Measurements from ENCODE around the gene WWC2. TPM values are rescaled to one million over a fixed set of nuclear protein-coding genes. Genes with fewer than 3 reads are reported as not detected.

WWC2 gene
- total RNA-seq, 1 experiment from 2014 or later, result 39.1 TPM

DNA sequence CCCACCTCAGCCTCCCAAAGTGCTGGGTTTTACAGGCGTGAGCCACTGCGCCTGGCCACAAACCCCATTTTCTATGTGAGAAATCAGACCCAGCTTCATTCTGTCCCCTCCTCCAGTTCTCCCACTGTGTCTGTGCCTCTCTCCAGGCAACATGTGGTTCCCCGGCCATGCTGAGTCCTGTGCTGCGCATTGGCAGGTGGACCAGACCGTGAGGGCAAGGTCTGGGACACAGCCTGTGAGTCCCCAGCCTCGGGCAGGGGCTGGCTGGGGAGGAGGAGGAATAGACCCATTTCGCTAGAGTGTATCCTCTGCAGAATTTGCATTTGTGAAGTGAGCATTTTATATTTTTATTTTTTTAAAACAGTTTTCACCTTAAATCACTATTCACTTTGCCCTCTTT, 244.7 kb downstream of the WWC2 start:
- ChIA-PET POLR2A (no interaction called here), CTCF (no interaction called here), RAD21 (ENCODE audit: low non-redundant PET in 1 of 2, low total read pairs in 2 of 2, uncharacterized antibody in 2 of 2, unreplicated experiment in 2 of 2) (no interaction called here)
- DNase-seq (ENCODE audit: low read depth, low spot score) (no peak), ATAC-seq (no peak)
- TF ChIP-seq CTCF (IDR thresholded peaks at IDR 0.05 in 2 of 3, conservative IDR thresholded peaks at IDR 0.05 in 1 of 3; ENCODE audit: borderline replicate concordance in 1 of 3, insufficient read depth in 1 of 3, low read depth in 2 of 3, low read length in 2 of 3) (no peak), ATF3 (IDR thresholded peaks at IDR 0.05) (no peak), ZFX (IDR thresholded peaks at IDR 0.05) (no peak), ELF1 (IDR thresholded peaks at IDR 0.05; ENCODE audit: borderline replicate concordance, low read depth) (no peak), JUND (IDR thresholded peaks at IDR 0.05) (no peak)
- TF ChIP-seq, protein P1, sequence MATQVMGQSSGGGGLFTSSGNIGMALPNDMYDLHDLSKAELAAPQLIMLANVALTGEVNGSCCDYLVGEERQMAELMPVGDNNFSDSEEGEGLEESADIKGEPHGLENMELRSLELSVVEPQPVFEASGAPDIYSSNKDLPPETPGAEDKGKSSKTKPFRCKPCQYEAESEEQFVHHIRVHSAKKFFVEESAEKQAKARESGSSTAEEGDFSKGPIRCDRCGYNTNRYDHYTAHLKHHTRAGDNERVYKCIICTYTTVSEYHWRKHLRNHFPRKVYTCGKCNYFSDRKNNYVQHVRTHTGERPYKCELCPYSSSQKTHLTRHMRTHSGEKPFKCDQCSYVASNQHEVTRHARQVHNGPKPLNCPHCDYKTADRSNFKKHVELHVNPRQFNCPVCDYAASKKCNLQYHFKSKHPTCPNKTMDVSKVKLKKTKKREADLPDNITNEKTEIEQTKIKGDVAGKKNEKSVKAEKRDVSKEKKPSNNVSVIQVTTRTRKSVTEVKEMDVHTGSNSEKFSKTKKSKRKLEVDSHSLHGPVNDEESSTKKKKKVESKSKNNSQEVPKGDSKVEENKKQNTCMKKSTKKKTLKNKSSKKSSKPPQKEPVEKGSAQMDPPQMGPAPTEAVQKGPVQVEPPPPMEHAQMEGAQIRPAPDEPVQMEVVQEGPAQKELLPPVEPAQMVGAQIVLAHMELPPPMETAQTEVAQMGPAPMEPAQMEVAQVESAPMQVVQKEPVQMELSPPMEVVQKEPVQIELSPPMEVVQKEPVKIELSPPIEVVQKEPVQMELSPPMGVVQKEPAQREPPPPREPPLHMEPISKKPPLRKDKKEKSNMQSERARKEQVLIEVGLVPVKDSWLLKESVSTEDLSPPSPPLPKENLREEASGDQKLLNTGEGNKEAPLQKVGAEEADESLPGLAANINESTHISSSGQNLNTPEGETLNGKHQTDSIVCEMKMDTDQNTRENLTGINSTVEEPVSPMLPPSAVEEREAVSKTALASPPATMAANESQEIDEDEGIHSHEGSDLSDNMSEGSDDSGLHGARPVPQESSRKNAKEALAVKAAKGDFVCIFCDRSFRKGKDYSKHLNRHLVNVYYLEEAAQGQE (IDR thresholded peaks at IDR 0.05; ENCODE audit: low read depth), result no peak
- H3K36me3 ChIP-seq (ENCODE audit: control insufficient read depth in 1 of 2, insufficient read depth in 2 of 2, low read length in 2 of 2), result no peaks in the 10 kb centered on the region
- no peak overlapping the region for H2AFZ ChIP-seq (ENCODE audit: low read depth, low read length, poor library complexity, severe bottlenecking)
- no peaks in the 10 kb centered on the region for H3K27me3 ChIP-seq (ENCODE audit: insufficient read depth, low read length)
- H3K9me2 ChIP-seq (ENCODE audit: insufficient read depth), result no peaks in the 10 kb centered on the region
- H3K4me3 ChIP-seq (replicated peaks in 1 of 2; ENCODE audit: low read depth in 1 of 2, low read length in 2 of 2), result no peak overlapping the region
- BruUV-seq (replicated peaks), result no TSS peak
- H3K9ac ChIP-seq (ENCODE audit: low read length), result no peak overlapping the region
- H3K4me1 ChIP-seq (ENCODE audit: control insufficient read depth in 1 of 2, insufficient read depth in 2 of 2, low read length in 2 of 2), result peaks cover 0 to 2% of the 10 kb centered on the region in 2 experiments; a peak in 1 of 4 replicates
- no peaks in the 10 kb centered on the region for H3K9me3 ChIP-seq (ENCODE audit: control insufficient read depth in 1 of 2, insufficient read depth in 1 of 2, low read depth in 1 of 2, low read length in 2 of 2)
- H3K27ac ChIP-seq (ENCODE audit: low read depth, low read length), result no peak overlapping the region
- intact Hi-C loops (cut with micrococcal nuclease), result no loop called here
- H3K4me2 ChIP-seq (ENCODE audit: low read length), result no peak overlapping the region
- H3K79me2 ChIP-seq (ENCODE audit: insufficient read depth, low read length), result no peaks in the 10 kb centered on the region
- no peaks in the 10 kb centered on the region for H4K20me1 ChIP-seq (ENCODE audit: insufficient read depth)
